Thoracic aorta (tissue), 2 donors: ENCODE results near the gene ABCA5. TPM values are rescaled to one million over a fixed set of nuclear protein-coding genes. Genes with fewer than 3 reads are reported as not detected.

Experiments used
- ATAC-seq: fragments of 150-250 bp; one replicate; pipeline ENCODE4 v1.8.0; 2017; ENCODE audit warnings: low read depth; ENCODE audit not compliant: insufficient number of reproducible peaks, low FRiP score
- DNase-seq: peaks from one replicate; pipeline ENCODE4 v3.0.0-alpha.2; 2020; ENCODE audit warnings: low spot score
- H3K27ac ChIP-seq, 2 donors: fragments of 200-600 bp; sonication (generic); 1 replicate in 1 of 2; 2 replicates in 1 of 2; pipeline ENCODE4 v1.5.1; 2016; ENCODE audit warnings: mild to moderate bottlenecking in 2 of 2, moderate library complexity in 2 of 2
- H3K27me3 ChIP-seq: fragments of 200-600 bp; sonication (generic); replicated peaks from 2 replicates; pipeline ENCODE4 v1.6.0; 2016; ENCODE audit warnings: mild to moderate bottlenecking; ENCODE audit not compliant: insufficient read depth
- H3K36me3 ChIP-seq: fragments of 200-600 bp; sonication (generic); one replicate; pipeline ENCODE4 v1.5.1; 2016
- H3K4me1 ChIP-seq, 2 donors: fragments of 200-600 bp; sonication (generic); 1 replicate in 1 of 2; 2 replicates in 1 of 2; pipeline versions ENCODE4 v1.5.1 to v1.6.0; 2016; ENCODE audit warnings: low read depth in 2 of 2, mild to moderate bottlenecking in 1 of 2; ENCODE audit not compliant: control insufficient read depth in 1 of 2
- H3K4me3 ChIP-seq: fragments of 200-600 bp; sonication (generic); 2 replicates; pipeline ENCODE4 v1.5.1; 2016; ENCODE audit warnings: mild to moderate bottlenecking
- H3K9me3 ChIP-seq: fragments of 200-600 bp; sonication (generic); 2 replicates; pipeline ENCODE4 v1.5.1; 2016
- CTCF ChIP-seq: fragments of 200-600 bp; sonication (generic); IDR thresholded peaks from one replicate; pipeline ENCODE4 v1.5.1; 2019; ENCODE audit warnings: antibody characterized with exemption
- total RNA-seq, 2 donors: library from RNA; depleted of rRNA; stranded (reverse); fragments of >200 nt; gene quantifications; one replicate each; pipeline versions ENCODE4 v1.1.0 to v1.2.3, GENCODE V29; 2016

ABCA5 gene
- total RNA-seq, 2 donors from 2014 or later: 9.1 to 46.2 TPM

- no peaks in the 10 kb centered on the region for H3K27me3 ChIP-seq
- H3K4me3 ChIP-seq: no peak overlapping the region
- H3K36me3 ChIP-seq: no peaks in the 10 kb centered on the region
- no peaks in the 10 kb centered on the region for H3K4me1 ChIP-seq
- no peaks in the 10 kb centered on the region for H3K9me3 ChIP-seq
- ATAC-seq (no peak), DNase-seq (no peak)
- TF ChIP-seq CTCF: no peak
- H3K27ac ChIP-seq: no peak overlapping the region
Observed at GRCh38 chr17:69239611-69240600, 87.0 kb downstream of the ABCA5 start.

- ATAC-seq (no peak), DNase-seq (no peak)
- no peak for TF ChIP-seq CTCF
- Histone ChIP-seq H3K4me3 (no peak overlapping the region), H3K27ac (no peak overlapping the region), H3K4me1 (no peaks in the 10 kb centered on the region), H3K27me3 (no peaks in the 10 kb centered on the region), H3K36me3 (no peaks in the 10 kb centered on the region), H3K9me3 (peaks cover 7% of the 10 kb centered on the region)
Observed at GRCh38 chr17:69236946-69237345, 90.0 kb downstream of the ABCA5 start.

GRCh38 chr17:69236464-69236863, 90.5 kb downstream of the ABCA5 start:
- no peak for DNase-seq
- H3K4me3 ChIP-seq: no peak overlapping the region

GRCh38 chr17:69235338-69236058, 91.4 kb downstream of the ABCA5 start:
- H3K27ac ChIP-seq: no peak overlapping the region
- H3K4me1 ChIP-seq: no peaks in the 10 kb centered on the region
- peak; percentile 22 for DNase-seq
- H3K4me3 ChIP-seq: no peak overlapping the region
- H3K9me3 ChIP-seq: peaks cover 7% of the 10 kb centered on the region
- peak; percentile 59 for TF ChIP-seq CTCF
- H3K36me3 ChIP-seq: no peaks in the 10 kb centered on the region
- ATAC-seq: no peak
- H3K27me3 ChIP-seq: no peaks in the 10 kb centered on the region

More at GRCh38 chr17:69236464-69236863, 90.5 kb downstream of the ABCA5 start:
- no peak for ATAC-seq
- peaks cover 7% of the 10 kb centered on the region for H3K9me3 ChIP-seq
- TF ChIP-seq CTCF: no peak
- no peaks in the 10 kb centered on the region for H3K27me3 ChIP-seq
- no peak overlapping the region for H3K27ac ChIP-seq
- H3K36me3 ChIP-seq: no peaks in the 10 kb centered on the region
- H3K4me1 ChIP-seq: no peaks in the 10 kb centered on the region

- no peaks in the 10 kb centered on the region for H3K27me3 ChIP-seq
- ATAC-seq: no peak
- DNase-seq: no peak
- H3K36me3 ChIP-seq: no peaks in the 10 kb centered on the region
- H3K27ac ChIP-seq: no peak overlapping the region
- H3K9me3 ChIP-seq: peaks cover 7% of the 10 kb centered on the region
- no peak for TF ChIP-seq CTCF
- H3K4me1 ChIP-seq: no peaks in the 10 kb centered on the region
- no peak overlapping the region for H3K4me3 ChIP-seq
Observed at GRCh38 chr17:69232650-69233049, 94.3 kb downstream of the ABCA5 start.
